Measurements from ENCODE around the gene MACROD1. TPM values are rescaled to one million over a fixed set of nuclear protein-coding genes. Genes with fewer than 3 reads are reported as not detected.
"Not testable (repeated sequence)": the region's sequence is repeated elsewhere in the genome, so short reads cannot be mapped to it uniquely, and the experiment has no call there.

MACROD1 gene
- total and polyA plus RNA-seq, 2 donors (not counting 3 experiments of a cell fraction or from before 2014, with no cell fraction given): 11.0 to 16.2 TPM

GRCh38 chr11:63966444-63966843 is 199.5 kb downstream of the MACROD1 start:
- H2AFZ ChIP-seq (ENCODE audit: low read depth, low read length): no peak overlapping the region
- dilution Hi-C loops (cut with MboI; ENCODE audit: extremely low pct_ligation_motif_present, low sequenced_read_pairs) (no loop called here), intact Hi-C loops (cut with micrococcal nuclease) (no loop called here)
- H4K20me1 ChIP-seq (replicated peaks; ENCODE audit: control insufficient read depth, extremely low read depth, insufficient read depth, low read length): no peaks in the 10 kb centered on the region
- no peak for DNase-seq (ENCODE audit: low read depth, low spot score)
- no peak overlapping the region for H3K4me3 ChIP-seq (replicated peaks in 1 of 3; ENCODE audit: insufficient read depth in 1 of 3, low read depth in 1 of 3, low read length in 3 of 3)
- H3K4me2 ChIP-seq (ENCODE audit: insufficient read depth, low read length): no peak overlapping the region
- H3K9ac ChIP-seq (replicated peaks; ENCODE audit: extremely low read depth, insufficient read depth, low read length): no peak overlapping the region
- no peaks in the 10 kb centered on the region for H3K36me3 ChIP-seq (ENCODE audit: control insufficient read depth in 2 of 2, extremely low read depth in 1 of 2, insufficient read depth in 2 of 2, low read length in 2 of 2)
- H3K9me1 ChIP-seq (replicated peaks; ENCODE audit: control insufficient read depth, extremely low read depth, insufficient read depth, low read length): no peaks in the 10 kb centered on the region
- no peak for FAIRE-seq
- H3K4me1 ChIP-seq (ENCODE audit: control insufficient read depth, extremely low read depth, insufficient read depth, low read length): no peaks in the 10 kb centered on the region
- POLR2A ChIA-PET: no interaction called here
- H3K27me3 ChIP-seq (ENCODE audit: control insufficient read depth in 2 of 2, insufficient read depth in 2 of 2, low read length in 2 of 2): peaks cover 0 to 2% of the 10 kb centered on the region in 2 experiments
- BruUV-seq (replicated peaks): no TSS peak
- TF ChIP-seq CTCF (IDR thresholded peaks at IDR 0.05; ENCODE audit: extremely low read depth in 1 of 2, insufficient read depth in 1 of 2, low read depth in 1 of 2, low read length in 2 of 2): no peak
- no peak for TF ChIP-seq MAX (IDR thresholded peaks at IDR 0.05; ENCODE audit: insufficient read depth, insufficient read length)
- no peak for TF ChIP-seq POLR2A (IDR thresholded peaks at IDR 0.05; ENCODE audit: low read depth, low read length)
- TF ChIP-seq FOS (IDR thresholded peaks at IDR 0.05; ENCODE audit: borderline replicate concordance, insufficient read depth, low read length): no peak
- TF ChIP-seq POLR2AphosphoS5 (IDR thresholded peaks at IDR 0.05; ENCODE audit: insufficient read depth, low read depth, low read length): no peak
- TF ChIP-seq EZH2 (IDR thresholded peaks at IDR 0.05; ENCODE audit: borderline replicate concordance, low read depth, low read length, severe bottlenecking): no peak
- TF ChIP-seq GATA2 (IDR thresholded peaks at IDR 0.05; ENCODE audit: insufficient read depth, insufficient read length, low read depth, low read length): no peak
- TF ChIP-seq MYC (IDR thresholded peaks at IDR 0.05; ENCODE audit: low read depth, low read length): no peak
- no peak for TF ChIP-seq JUN (IDR thresholded peaks at IDR 0.05; ENCODE audit: borderline replicate concordance, insufficient read depth, insufficient read length, low read depth)
- H3K79me2 ChIP-seq (ENCODE audit: control insufficient read depth, insufficient read depth, low read length): no peaks in the 10 kb centered on the region
- no peaks in the 10 kb centered on the region for H3K9me3 ChIP-seq (replicated peaks; ENCODE audit: control insufficient read depth, insufficient read depth, low read length)
- CTCF ChIA-PET: interaction anchor here (0.6 to 1.4 kb wide), 2 partner anchors 21 to 41 kb away, joined by 3 to 6 read pairs; no protein-coding TSS in a partner anchor
- no peak overlapping the region for H3K27ac ChIP-seq (ENCODE audit: insufficient read depth, low read depth, low read length)

- H3K79me2 ChIP-seq (ENCODE audit: control insufficient read depth, insufficient read depth, low read length); H3K27ac ChIP-seq (ENCODE audit: insufficient read depth, low read depth, low read length); H3K4me2 ChIP-seq (ENCODE audit: insufficient read depth, low read length); H3K9me3 ChIP-seq (replicated peaks; ENCODE audit: control insufficient read depth, insufficient read depth, low read length); FAIRE-seq; BruUV-seq (replicated peaks); intact Hi-C loops (cut with micrococcal nuclease); H4K20me1 ChIP-seq (replicated peaks; ENCODE audit: control insufficient read depth, extremely low read depth, insufficient read depth, low read length); H2AFZ ChIP-seq (ENCODE audit: low read depth, low read length); H3K36me3 ChIP-seq (ENCODE audit: control insufficient read depth in 2 of 2, extremely low read depth in 1 of 2, insufficient read depth in 2 of 2, low read length in 2 of 2); H3K4me1 ChIP-seq (ENCODE audit: control insufficient read depth, extremely low read depth, insufficient read depth, low read length); H3K27me3 ChIP-seq (ENCODE audit: control insufficient read depth in 2 of 2, insufficient read depth in 2 of 2, low read length in 2 of 2); DNase-seq (ENCODE audit: low read depth, low spot score); H3K4me3 ChIP-seq (replicated peaks in 1 of 3; ENCODE audit: insufficient read depth in 1 of 3, low read depth in 1 of 3, low read length in 3 of 3); H3K9me1 ChIP-seq (replicated peaks; ENCODE audit: control insufficient read depth, extremely low read depth, insufficient read depth, low read length); H3K9ac ChIP-seq (replicated peaks; ENCODE audit: extremely low read depth, insufficient read depth, low read length); dilution Hi-C loops (cut with MboI; ENCODE audit: extremely low pct_ligation_motif_present, low sequenced_read_pairs); POLR2A ChIA-PET: not testable (repeated sequence)
- CTCF ChIA-PET: interaction anchor here (1.0 kb wide), 1 partner anchor 10 kb away, joined by 3 read pairs; no protein-coding TSS in a partner anchor
Observed at GRCh38 chr11:63963895-63964294, 202.0 kb downstream of the MACROD1 start.

All from endothelial cell of umbilical vein (primary cell).